GM19397 (cell line): ENCODE results near the gene KRT7.

ENCODE experiments used
- ATAC-seq: cut with Tn5 transposase; IDR thresholded peaks from one replicate; pipeline ENCODE4 v1.9.1; 2021; ENCODE audit warnings: mild to moderate bottlenecking, moderate library complexity; ENCODE audit not compliant: unreplicated experiment

The KRT7 gene

GRCh38 chr12:52211716-52212585, 21.1 kb upstream of the KRT7 start:
- ATAC-seq: no peak

- no peak for ATAC-seq
Observed at GRCh38 chr12:52212701-52213563, 20.1 kb upstream of the KRT7 start.

GRCh38 chr12:52213564-52214420, 19.3 kb upstream of the KRT7 start:
- ATAC-seq: no peak

DNA sequence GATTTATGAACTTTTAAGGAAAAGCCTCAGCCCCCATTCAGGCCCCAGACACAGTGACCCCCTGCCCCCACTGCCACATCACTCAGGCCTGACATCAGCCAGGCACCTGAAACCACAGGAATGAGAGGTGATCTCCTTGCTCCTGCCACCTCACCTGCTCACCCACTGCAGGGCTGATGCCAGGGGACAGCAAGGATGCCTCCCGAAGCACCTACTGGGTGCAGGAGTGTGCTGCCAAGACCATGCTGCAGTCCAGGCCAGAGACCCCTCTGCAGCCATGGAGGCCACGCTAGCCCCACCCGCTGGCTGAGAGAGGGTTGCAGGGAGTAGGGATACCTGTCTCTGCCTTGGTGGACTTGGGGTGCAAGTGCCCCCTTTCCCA, 18.6 kb upstream of the KRT7 start:
- no peak for ATAC-seq

GRCh38 chr12:52215587-52216031, 17.4 kb upstream of the KRT7 start:
- ATAC-seq: no peak

DNA sequence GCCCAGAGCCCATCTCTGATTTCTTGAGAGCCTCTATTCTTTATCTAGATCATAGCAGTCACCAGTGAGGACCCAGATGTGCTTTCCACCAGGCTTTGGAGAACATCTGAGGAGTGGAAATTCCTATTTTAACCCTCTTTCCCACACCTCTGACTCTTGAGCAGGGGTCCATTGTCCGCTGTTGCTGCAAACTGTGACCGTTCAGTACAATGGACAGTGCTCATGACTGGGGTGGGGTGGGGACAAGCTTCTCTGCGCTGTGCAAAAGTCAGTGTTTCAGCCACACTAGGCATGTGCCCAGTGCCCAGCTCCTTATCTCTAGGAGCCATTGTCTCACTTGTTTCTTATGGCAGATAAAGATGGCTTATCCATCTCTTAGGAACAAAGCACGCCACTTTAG, 16.9 kb upstream of the KRT7 start:
- no peak for ATAC-seq

GRCh38 chr12:52216807-52217206, 16.2 kb upstream of the KRT7 start:
- no peak for ATAC-seq

GRCh38 chr12:52217223-52217622, 15.8 kb upstream of the KRT7 start:
- ATAC-seq: no peak

- ATAC-seq: no peak
Observed at GRCh38 chr12:52218001-52218400, 15.0 kb upstream of the KRT7 start.

- ATAC-seq: no peak
Observed at GRCh38 chr12:52220477-52220876, 12.6 kb upstream of the KRT7 start.

- no peak for ATAC-seq
Observed at GRCh38 chr12:52221070-52221781, 11.8 kb upstream of the KRT7 start.

- no peak for ATAC-seq
Observed at GRCh38 chr12:52221912-52222457, 11.1 kb upstream of the KRT7 start.

DNA sequence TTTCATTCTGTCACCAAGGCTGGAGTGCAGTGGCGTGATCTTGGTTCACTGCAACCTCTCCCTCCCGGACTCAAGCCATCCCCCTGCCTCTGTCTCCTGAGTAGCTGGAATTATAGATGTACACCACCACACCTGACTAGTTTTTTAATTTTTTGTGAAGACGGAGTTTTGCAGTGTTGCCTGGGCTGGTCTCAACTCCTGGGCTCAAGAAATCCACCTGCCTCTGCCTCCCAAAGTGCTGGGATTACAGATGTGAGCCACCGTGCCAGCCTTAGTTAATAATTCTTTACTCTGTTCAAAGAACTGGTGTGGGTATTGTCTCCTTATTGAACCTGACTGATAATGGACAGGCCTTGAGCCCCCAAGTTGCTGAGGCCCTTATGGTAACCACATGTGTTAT, 10.4 kb upstream of the KRT7 start:
- ATAC-seq: no peak

GRCh38 chr12:52223406-52224039, 9.5 kb upstream of the KRT7 start:
- no peak for ATAC-seq

GRCh38 chr12:52224151-52224550, 8.9 kb upstream of the KRT7 start:
- no peak for ATAC-seq

- ATAC-seq: no peak
Observed at GRCh38 chr12:52225752-52226151, 7.3 kb upstream of the KRT7 start.

DNA sequence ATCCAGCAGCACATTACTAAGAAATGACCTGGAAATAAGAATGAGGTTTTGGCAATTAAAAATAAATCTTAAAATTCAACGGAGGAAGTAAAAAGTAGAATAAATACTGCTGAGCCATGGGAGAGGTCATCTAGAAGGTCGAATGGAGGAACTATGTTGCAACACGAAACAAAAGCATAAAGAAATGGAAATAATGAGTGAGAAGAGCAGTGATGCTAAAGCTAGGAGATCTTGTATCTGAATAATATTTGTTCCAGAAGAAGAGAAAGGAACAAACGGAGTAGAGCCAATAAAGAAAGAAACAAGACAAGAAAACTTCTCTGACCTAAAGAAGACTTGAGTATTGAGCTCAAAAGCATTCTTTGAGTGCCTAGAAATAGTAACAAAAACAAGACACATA, 6.6 kb upstream of the KRT7 start:
- ATAC-seq: no peak

DNA sequence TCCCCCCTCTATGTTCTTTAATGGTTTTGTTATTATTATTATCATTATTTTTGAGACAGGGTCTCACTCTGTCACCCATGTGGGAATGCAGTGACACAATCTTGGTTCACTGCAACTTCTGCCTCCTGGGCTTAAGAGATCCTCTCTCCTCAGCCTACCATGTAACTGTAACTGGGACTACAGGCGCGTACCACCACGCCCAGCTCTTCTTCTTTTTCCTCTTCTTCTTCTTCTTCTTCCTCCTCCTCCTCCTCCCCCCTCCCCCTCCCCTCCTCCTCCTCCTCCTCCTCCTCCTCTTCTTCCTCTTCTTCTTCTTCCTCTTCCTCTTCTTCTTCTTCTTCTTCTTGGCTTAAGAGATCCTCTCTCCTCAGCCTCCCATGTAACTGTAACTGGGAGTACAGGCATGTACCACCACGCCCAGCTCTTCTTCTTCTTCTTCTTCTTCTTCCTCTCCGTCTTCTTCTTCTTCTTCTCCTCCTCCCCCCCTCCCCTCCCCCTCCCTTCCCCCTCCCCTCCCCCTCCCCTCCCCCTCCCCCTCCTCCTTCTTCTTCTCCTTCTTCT, 5.4 kb upstream of the KRT7 start:
- no peak for ATAC-seq

GRCh38 chr12:52228366-52228765, 4.7 kb upstream of the KRT7 start:
- ATAC-seq: no peak
